BLaER1 treated with 17β-estradiol and CSF1 and Interleukin-3, amounts not matched to agents 10 nM and 100 nM (cell line): ENCODE results near the gene AKAP8.

Experiments
- H3K27ac ChIP-seq, 11 experiments: shearing (Covaris generic); formaldehyde crosslinking; 2 replicates each; pipeline ENCODE4 v1.8.1; 2022
- H3K27me3 ChIP-seq, 11 experiments: shearing (Covaris generic); formaldehyde crosslinking; 2 replicates each; pipeline ENCODE4 v1.8.1; 2022
- H3K36me3 ChIP-seq, 11 experiments: shearing (Covaris generic); formaldehyde crosslinking; 2 replicates each; pipeline ENCODE4 v1.8.1; 2022
- H3K4me1 ChIP-seq, 10 experiments: shearing (Covaris generic); formaldehyde crosslinking; 2 replicates each; pipeline ENCODE4 v1.8.1; 2022
- H3K4me2 ChIP-seq, 11 experiments: shearing (Covaris generic); formaldehyde crosslinking; 2 replicates each; pipeline ENCODE4 v1.8.1; 2022
- H3K4me3 ChIP-seq, 10 experiments: shearing (Covaris generic); formaldehyde crosslinking; 2 replicates each; pipeline ENCODE4 v1.8.1; 2022
- H3K9ac ChIP-seq, 11 experiments: shearing (Covaris generic); formaldehyde crosslinking; 2 replicates each; pipeline ENCODE4 v1.8.1; 2022
- H3K9me3 ChIP-seq, 11 experiments: shearing (Covaris generic); formaldehyde crosslinking; replicated peaks in 1 of 11; 2 replicates each; pipeline ENCODE4 v1.8.1; 2022
- H4K20me1 ChIP-seq, 11 experiments: shearing (Covaris generic); formaldehyde crosslinking; 2 replicates each; pipeline ENCODE4 v1.8.1; 2022
- Cebpa-rat ChIP-seq, 11 experiments: shearing (Covaris generic); IDR thresholded peaks; 2 replicates each; pipeline ENCODE4 v1.8.1; 2022

The AKAP8 gene

GRCh38 chr19:15374105-15374651, 5.4 kb downstream of the AKAP8 start:
- TF ChIP-seq Cebpa-rat (IDR thresholded peaks at IDR 0.05): no peak
- Histone ChIP-seq H3K9ac (0 out of 22 replicates have a peak overlapping the region, but pooled peaks of 2 of the 11 experiments have one; percentile 18 to 49), H3K4me3 (no peak overlapping the region), H3K27ac (peak overlapping the region in 3 of 11 experiments; percentile 26 to 48 (median 40); a peak in 3 of 22 replicates), H3K4me1 (peaks cover 21 to 54% (median 30%) of the 10 kb centered on the region in 10 experiments), H3K9me3 (no peaks in the 10 kb centered on the region), H3K4me2 (peak overlapping the region in 2 of 11 experiments; percentile 43 to 97; a peak in 3 of 22 replicates), H3K27me3 (no peaks in the 10 kb centered on the region), H3K36me3 (peaks cover 57 to 80% (median 72%) of the 10 kb centered on the region in 11 experiments), H4K20me1 (peaks cover 62 to 99% (median 90%) of the 10 kb centered on the region in 11 experiments)

- Histone ChIP-seq H4K20me1 (peaks cover 62 to 100% (median 95%) of the 10 kb centered on the region in 11 experiments), H3K27me3 (no peaks in the 10 kb centered on the region), H3K9ac (peak overlapping the region in 1 of 11 experiments; percentile 18; a peak in 1 of 22 replicates), H3K36me3 (peaks cover 62 to 85% (median 77%) of the 10 kb centered on the region in 11 experiments), H3K27ac (peak overlapping the region in 1 of 11 experiments; percentile 46; a peak in 1 of 22 replicates), H3K4me1 (peaks cover 21 to 54% (median 30%) of the 10 kb centered on the region in 10 experiments), H3K4me2 (peak overlapping the region in 1 of 11 experiments; percentile 97; a peak in 1 of 22 replicates), H3K4me3 (no peak overlapping the region), H3K9me3 (no peaks in the 10 kb centered on the region)
- TF ChIP-seq Cebpa-rat (IDR thresholded peaks at IDR 0.05): no peak
Measured at GRCh38 chr19:15373644-15374043, 5.9 kb downstream of the AKAP8 start.

GRCh38 chr19:15372891-15373301, 6.7 kb downstream of the AKAP8 start:
- Histone ChIP-seq H3K4me3 (0 out of 20 replicates have a peak overlapping the region, but pooled peaks of 1 of the 10 experiments have one; percentile 4), H3K9ac (peak overlapping the region in 7 of 11 experiments; percentile 12 to 42 (median 29); a peak in 9 of 22 replicates), H3K4me1 (peaks cover 19 to 54% (median 29%) of the 10 kb centered on the region in 10 experiments), H3K27ac (peak overlapping the region in 7 of 11 experiments; percentile 17 to 49 (median 45); a peak in 14 of 22 replicates), H3K36me3 (peaks cover 70 to 93% (median 85%) of the 10 kb centered on the region in 11 experiments), H3K9me3 (no peaks in the 10 kb centered on the region), H3K27me3 (no peaks in the 10 kb centered on the region), H4K20me1 (peaks cover 60 to 100% (median 98%) of the 10 kb centered on the region in 11 experiments), H3K4me2 (peak overlapping the region in 3 of 11 experiments; percentile 30 to 51 (median 35); a peak in 6 of 22 replicates)
- TF ChIP-seq Cebpa-rat (IDR thresholded peaks at IDR 0.05): no peak

- H3K27me3 ChIP-seq: no peaks in the 10 kb centered on the region
- H3K4me2 ChIP-seq: peak overlapping the region in 3 of 11 experiments; percentile 30 to 51 (median 35); a peak in 5 of 22 replicates
- no peaks in the 10 kb centered on the region for H3K9me3 ChIP-seq
- peaks cover 55 to 100% (median 98%) of the 10 kb centered on the region in 11 experiments for H4K20me1 ChIP-seq
- peaks cover 15 to 50% (median 25%) of the 10 kb centered on the region in 10 experiments for H3K4me1 ChIP-seq
- H3K27ac ChIP-seq: peak overlapping the region in 7 of 11 experiments; percentile 17 to 49 (median 45); a peak in 13 of 22 replicates
- H3K9ac ChIP-seq: peak overlapping the region in 7 of 11 experiments; percentile 12 to 42 (median 29); a peak in 9 of 22 replicates
- no peak for TF ChIP-seq Cebpa-rat (IDR thresholded peaks at IDR 0.05)
- peaks cover 74 to 97% (median 89%) of the 10 kb centered on the region in 11 experiments for H3K36me3 ChIP-seq
- 0 out of 20 replicates have a peak overlapping the region, but pooled peaks of 1 of the 10 experiments have one; percentile 4 for H3K4me3 ChIP-seq
Measured at GRCh38 chr19:15372470-15372869, 7.1 kb downstream of the AKAP8 start.

- no peak overlapping the region for H3K4me3 ChIP-seq
- peaks cover 80 to 100% (median 95%) of the 10 kb centered on the region in 11 experiments for H3K36me3 ChIP-seq
- TF ChIP-seq Cebpa-rat (IDR thresholded peaks at IDR 0.05): no peak
Measured at GRCh38 chr19:15371786-15372380, 7.7 kb downstream of the AKAP8 start.

GRCh38 chr19:15371119-15371518, 8.5 kb downstream of the AKAP8 start:
- H3K9me3 ChIP-seq: no peaks in the 10 kb centered on the region
- H3K27me3 ChIP-seq: no peaks in the 10 kb centered on the region
- peaks cover 88 to 100% (median 97%) of the 10 kb centered on the region in 11 experiments for H3K36me3 ChIP-seq
- H3K4me2 ChIP-seq: no peak overlapping the region
- H3K4me3 ChIP-seq: no peak overlapping the region
- peaks cover 42 to 98% (median 88%) of the 10 kb centered on the region in 11 experiments for H4K20me1 ChIP-seq
- peak overlapping the region in 2 of 11 experiments; percentile 4 to 45; a peak in 1 of 22 replicates for H3K27ac ChIP-seq
- H3K9ac ChIP-seq: peak overlapping the region in 2 of 11 experiments; percentile 18 to 29; a peak in 1 of 22 replicates
- TF ChIP-seq Cebpa-rat (IDR thresholded peaks at IDR 0.05): no peak
- peaks cover 2 to 36% (median 12%) of the 10 kb centered on the region in 10 experiments; a peak in 17 of 20 replicates for H3K4me1 ChIP-seq

More at GRCh38 chr19:15371786-15372380, 7.7 kb downstream of the AKAP8 start:
- Histone ChIP-seq H3K9ac (peak overlapping the region in 3 of 11 experiments; percentile 28 to 42 (median 32); a peak in 4 of 22 replicates), H3K27ac (peak overlapping the region in 5 of 11 experiments; percentile 7 to 45 (median 15); a peak in 4 of 22 replicates), H3K27me3 (no peaks in the 10 kb centered on the region), H3K4me1 (peaks cover 9 to 44% (median 19%) of the 10 kb centered on the region in 10 experiments), H4K20me1 (peaks cover 49 to 100% (median 95%) of the 10 kb centered on the region in 11 experiments), H3K9me3 (no peaks in the 10 kb centered on the region), H3K4me2 (no peak overlapping the region)

- Histone ChIP-seq H4K20me1 (peaks cover 34 to 97% (median 84%) of the 10 kb centered on the region in 11 experiments), H3K4me1 (peaks cover 0 to 20% (median 3%) of the 10 kb centered on the region in 10 experiments; a peak in 12 of 20 replicates), H3K27me3 (no peaks in the 10 kb centered on the region), H3K9ac (no peak overlapping the region), H3K36me3 (peaks cover 100% of the 10 kb centered on the region in 11 experiments), H3K4me2 (no peak overlapping the region), H3K4me3 (no peak overlapping the region), H3K27ac (no peak overlapping the region), H3K9me3 (peaks cover 0 to 13% (median 11%) of the 10 kb centered on the region in 11 experiments; a peak in 16 of 22 replicates)
- TF ChIP-seq Cebpa-rat (IDR thresholded peaks at IDR 0.05): no peak
Measured at GRCh38 chr19:15369594-15369891, 10.0 kb downstream of the AKAP8 start.

- Histone ChIP-seq H3K36me3 (peaks cover 98 to 100% (median 100%) of the 10 kb centered on the region in 11 experiments), H3K4me2 (no peak overlapping the region), H3K9me3 (peaks cover 0 to 18% (median 12%) of the 10 kb centered on the region in 11 experiments; a peak in 16 of 22 replicates), H3K4me1 (peaks cover 0 to 15% (median 2%) of the 10 kb centered on the region in 10 experiments; a peak in 10 of 20 replicates), H3K9ac (no peak overlapping the region), H3K27ac (no peak overlapping the region), H3K27me3 (no peaks in the 10 kb centered on the region), H3K4me3 (no peak overlapping the region), H4K20me1 (peaks cover 28 to 93% (median 79%) of the 10 kb centered on the region in 11 experiments)
- TF ChIP-seq Cebpa-rat (IDR thresholded peaks at IDR 0.05): no peak
Measured at GRCh38 chr19:15368798-15369593, 10.6 kb downstream of the AKAP8 start.
